Neural crest cell (in vitro differentiated cells): ENCODE results near the gene POLR2J. TPM values are rescaled to one million over a fixed set of nuclear protein-coding genes. Genes with fewer than 3 reads are reported as not detected.
"Not testable (repeated sequence)": the region's sequence is repeated elsewhere in the genome, so short reads cannot be mapped to it uniquely, and the experiment has no call there.

Experiments
- DNase-seq: peaks from one replicate; pipeline ENCODE4 v3.0.0; 2021; ENCODE audit warnings: low read depth, mixed read lengths, low spot score
- H3K27ac Mint-ChIP-seq: one replicate; pipeline ENCODE4 v1.8.0; 2021; ENCODE audit warnings: mild to moderate bottlenecking, mixed read lengths; ENCODE audit not compliant: unreplicated experiment
- H3K27me3 Mint-ChIP-seq: 2 replicates; pipeline ENCODE4 v1.8.0; 2021; ENCODE audit warnings: low read depth, mild to moderate bottlenecking, mixed read lengths
- H3K36me3 Mint-ChIP-seq: 2 replicates; pipeline ENCODE4 v1.8.0; 2021; ENCODE audit warnings: low read depth, mild to moderate bottlenecking, mixed read lengths
- H3K4me1 Mint-ChIP-seq: 2 replicates; pipeline ENCODE4 v1.8.0; 2021; ENCODE audit warnings: mixed read lengths
- H3K4me3 Mint-ChIP-seq: one replicate; pipeline ENCODE4 v1.8.0; 2021; ENCODE audit warnings: mild to moderate bottlenecking, mixed read lengths
- H3K9me3 Mint-ChIP-seq: 2 replicates; pipeline ENCODE4 v1.8.0; 2021; ENCODE audit warnings: mixed read lengths
- total RNA-seq: library from RNA; stranded (reverse); gene quantifications from 2 replicates; pipeline ENCODE4 v1.2.1, GENCODE V29; 2021
- TF ChIP-seq, protein P1 (sequence below): fragments of 200-600 bp; sonication (generic); conservative IDR thresholded peaks from 2 replicates; pipeline ENCODE4 v1.5.0; 2021; ENCODE audit warnings: antibody characterized with exemption, mild to moderate bottlenecking

Gene POLR2J
- total RNA-seq, 1 donor from 2014 or later, result 61.1 TPM

DNA sequence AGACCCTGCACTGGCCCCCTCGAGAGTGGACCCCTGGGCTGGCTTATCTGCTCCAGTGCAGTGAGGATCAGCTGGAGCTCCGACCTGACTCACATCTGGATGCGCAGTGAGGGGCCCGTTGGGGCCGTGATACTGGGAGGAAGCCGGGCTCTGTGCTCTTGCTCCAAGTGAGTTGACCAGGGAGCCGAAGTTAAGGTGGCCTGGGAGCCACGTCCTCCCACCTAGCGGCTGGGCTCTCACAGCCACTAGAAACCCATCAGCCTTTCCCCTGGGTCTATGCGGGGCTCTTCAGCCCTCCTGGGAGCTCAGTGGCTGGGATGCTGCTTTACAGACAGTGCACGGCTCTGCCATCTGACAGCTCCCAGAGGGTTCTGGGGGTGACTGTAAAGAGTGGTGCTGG is 23.1 kb downstream of the POLR2J start:
- no peaks in the 10 kb centered on the region for H3K9me3 Mint-ChIP-seq
- no peak overlapping the region for H3K4me3 Mint-ChIP-seq
- H3K36me3 Mint-ChIP-seq, result peaks cover 2% of the 10 kb centered on the region
- peaks cover 8% of the 10 kb centered on the region for H3K4me1 Mint-ChIP-seq
- DNase-seq, result no peak
- TF ChIP-seq, protein P1, sequence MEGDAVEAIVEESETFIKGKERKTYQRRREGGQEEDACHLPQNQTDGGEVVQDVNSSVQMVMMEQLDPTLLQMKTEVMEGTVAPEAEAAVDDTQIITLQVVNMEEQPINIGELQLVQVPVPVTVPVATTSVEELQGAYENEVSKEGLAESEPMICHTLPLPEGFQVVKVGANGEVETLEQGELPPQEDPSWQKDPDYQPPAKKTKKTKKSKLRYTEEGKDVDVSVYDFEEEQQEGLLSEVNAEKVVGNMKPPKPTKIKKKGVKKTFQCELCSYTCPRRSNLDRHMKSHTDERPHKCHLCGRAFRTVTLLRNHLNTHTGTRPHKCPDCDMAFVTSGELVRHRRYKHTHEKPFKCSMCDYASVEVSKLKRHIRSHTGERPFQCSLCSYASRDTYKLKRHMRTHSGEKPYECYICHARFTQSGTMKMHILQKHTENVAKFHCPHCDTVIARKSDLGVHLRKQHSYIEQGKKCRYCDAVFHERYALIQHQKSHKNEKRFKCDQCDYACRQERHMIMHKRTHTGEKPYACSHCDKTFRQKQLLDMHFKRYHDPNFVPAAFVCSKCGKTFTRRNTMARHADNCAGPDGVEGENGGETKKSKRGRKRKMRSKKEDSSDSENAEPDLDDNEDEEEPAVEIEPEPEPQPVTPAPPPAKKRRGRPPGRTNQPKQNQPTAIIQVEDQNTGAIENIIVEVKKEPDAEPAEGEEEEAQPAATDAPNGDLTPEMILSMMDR, result no peak
- no peaks in the 10 kb centered on the region for H3K27me3 Mint-ChIP-seq
- no peak overlapping the region for H3K27ac Mint-ChIP-seq

DNA sequence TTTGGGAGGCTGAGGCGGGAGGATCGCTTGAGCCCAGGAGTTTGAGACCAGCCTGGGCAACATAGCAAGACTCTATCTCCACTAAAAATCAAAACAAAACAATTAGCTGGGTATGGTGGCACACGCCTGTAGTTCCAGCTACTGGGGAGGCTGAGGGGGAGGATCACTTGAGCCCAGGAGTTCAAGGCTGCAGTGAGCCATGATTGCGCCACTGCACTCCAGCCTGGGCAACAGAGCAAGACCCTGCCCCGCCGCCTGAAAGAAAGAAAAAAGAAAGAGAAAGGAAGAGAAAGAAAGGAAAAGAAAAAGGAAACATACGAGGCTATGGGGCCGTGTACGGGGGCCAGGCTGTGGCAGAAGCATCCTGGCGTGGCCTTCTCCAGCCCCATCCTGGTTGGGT is 23.8 kb downstream of the POLR2J start:
- H3K4me1 Mint-ChIP-seq, result peaks cover 11% of the 10 kb centered on the region

DNA sequence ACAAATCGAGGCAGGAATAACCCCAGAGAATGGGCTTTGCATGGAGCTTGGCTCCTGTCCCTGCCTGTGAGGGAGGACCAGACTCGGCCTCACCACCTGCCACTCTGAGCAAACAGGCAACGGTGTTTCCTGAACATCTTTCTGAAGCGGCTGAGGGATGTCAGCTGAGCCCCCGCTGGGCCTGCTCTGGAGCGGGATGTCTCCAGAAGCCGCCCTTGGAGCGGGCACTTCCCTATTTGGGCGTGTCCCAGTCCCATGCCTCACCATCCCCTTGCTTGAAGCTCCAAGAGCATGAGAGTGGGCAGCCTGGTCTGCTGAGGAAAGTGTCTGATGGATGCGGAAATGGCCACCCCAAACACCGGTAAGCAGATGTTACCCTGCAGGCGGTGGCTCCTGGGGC is 24.3 kb downstream of the POLR2J start:
- H3K36me3 Mint-ChIP-seq, result peaks cover 2% of the 10 kb centered on the region
- H3K9me3 Mint-ChIP-seq, result no peaks in the 10 kb centered on the region
- no peaks in the 10 kb centered on the region for H3K27me3 Mint-ChIP-seq
- no peak overlapping the region for H3K27ac Mint-ChIP-seq
- H3K4me1 Mint-ChIP-seq, result peaks cover 11% of the 10 kb centered on the region
- no peak for DNase-seq
- TF ChIP-seq, protein P1, result no peak
- H3K4me3 Mint-ChIP-seq, result no peak overlapping the region

More for the DNA sequence above, 23.8 kb downstream of the POLR2J start:
- H3K9me3 Mint-ChIP-seq, H3K27ac Mint-ChIP-seq, H3K27me3 Mint-ChIP-seq, DNase-seq, H3K36me3 Mint-ChIP-seq, H3K4me3 Mint-ChIP-seq: not testable (repeated sequence)

DNA sequence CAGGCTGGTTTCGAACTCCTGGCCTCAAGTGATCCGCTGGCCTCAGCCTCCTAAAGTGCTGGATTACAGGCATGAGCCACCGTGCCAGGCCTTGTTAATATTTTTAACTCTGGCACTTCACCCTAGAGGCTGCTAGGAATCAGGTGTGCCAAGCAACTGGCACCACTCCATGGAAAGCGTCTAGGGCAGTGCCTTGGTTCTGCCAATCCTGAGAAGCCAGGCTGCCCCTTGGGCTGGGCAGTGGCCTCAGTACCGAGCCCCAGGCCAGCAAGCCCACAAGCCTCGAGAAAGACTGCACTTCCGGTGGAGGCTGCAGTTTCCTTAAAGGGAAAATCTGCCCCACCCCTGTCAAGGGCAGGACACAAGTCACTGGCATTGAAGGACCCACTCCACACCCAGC is 25.4 kb downstream of the POLR2J start:
- TF ChIP-seq, protein P1, result no peak
- no peak overlapping the region for H3K4me3 Mint-ChIP-seq
- no peak overlapping the region for H3K27ac Mint-ChIP-seq
- H3K27me3 Mint-ChIP-seq, result no peaks in the 10 kb centered on the region
- peaks cover 2% of the 10 kb centered on the region for H3K36me3 Mint-ChIP-seq
- H3K4me1 Mint-ChIP-seq, result peaks cover 11% of the 10 kb centered on the region
- DNase-seq, result no peak
- no peaks in the 10 kb centered on the region for H3K9me3 Mint-ChIP-seq

DNA sequence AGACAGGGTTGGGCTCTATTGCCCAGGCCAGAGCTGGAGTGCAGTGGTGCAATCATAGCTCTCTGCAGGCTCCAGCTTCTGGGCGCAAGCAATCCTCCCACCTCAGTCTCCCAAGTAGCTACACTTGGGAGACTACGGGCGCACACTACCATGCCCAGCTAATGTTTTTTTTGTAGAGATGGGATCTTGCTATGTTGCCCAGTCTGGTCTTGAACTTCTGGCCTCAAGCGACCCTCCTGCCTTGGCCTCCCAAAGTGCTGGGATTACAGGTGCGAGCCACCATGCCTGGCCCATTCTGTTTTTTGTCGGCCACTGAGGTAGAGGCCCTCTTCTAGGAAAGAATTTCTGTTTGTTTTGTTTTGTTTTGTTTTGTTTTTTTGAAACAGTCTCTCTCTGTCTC is 26.3 kb downstream of the POLR2J start:
- no peak for DNase-seq
- Mint-ChIP-seq H3K27ac (no peak overlapping the region), H3K27me3 (no peaks in the 10 kb centered on the region), H3K4me3 (no peak overlapping the region), H3K4me1 (peaks cover 11% of the 10 kb centered on the region), H3K9me3 (no peaks in the 10 kb centered on the region), H3K36me3 (peaks cover 2% of the 10 kb centered on the region)
- TF ChIP-seq, protein P1, result no peak

DNA sequence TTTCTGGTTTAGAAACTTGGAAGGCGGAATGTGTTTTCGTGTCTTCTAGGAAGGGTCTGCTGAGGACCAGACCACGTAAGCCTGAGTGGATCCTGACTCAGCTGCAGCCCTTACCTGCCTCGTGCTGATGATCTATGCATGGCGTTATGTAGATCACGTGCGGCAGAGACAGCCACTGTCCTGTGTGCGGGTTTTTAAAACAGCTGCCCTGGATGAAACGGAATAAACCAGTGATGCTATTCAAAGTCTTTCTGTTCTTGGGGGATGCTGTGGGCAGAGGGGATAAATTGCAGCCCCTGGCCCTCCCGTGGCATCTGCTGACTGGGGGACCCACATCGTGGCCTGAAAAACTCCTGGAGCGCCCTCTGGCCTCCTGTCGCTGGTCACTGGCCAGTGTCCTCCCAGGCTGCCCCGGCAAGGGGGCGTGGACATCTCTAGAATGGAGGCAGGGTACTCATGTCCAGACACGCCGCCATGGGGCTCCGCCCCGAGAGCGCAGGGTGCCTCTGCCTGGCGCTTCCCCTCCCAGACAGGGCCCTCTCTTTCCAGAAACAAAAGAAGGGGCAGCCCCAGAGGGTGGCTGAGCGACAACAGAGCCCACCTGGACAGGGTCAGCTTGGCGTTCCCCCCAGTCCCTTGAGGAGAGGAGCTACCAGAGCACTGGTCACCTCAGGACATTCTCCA is 27.2 kb downstream of the POLR2J start:
- no peaks in the 10 kb centered on the region for H3K27me3 Mint-ChIP-seq
- peak; percentile 65 for DNase-seq
- H3K36me3 Mint-ChIP-seq, result peaks cover 2% of the 10 kb centered on the region
- peak overlapping the region; percentile 71 for H3K4me3 Mint-ChIP-seq
- TF ChIP-seq, protein P1, result no peak
- no peaks in the 10 kb centered on the region for H3K9me3 Mint-ChIP-seq
- peaks cover 11% of the 10 kb centered on the region for H3K4me1 Mint-ChIP-seq
- no peak overlapping the region for H3K27ac Mint-ChIP-seq
